ENCODE measurements around the gene KRT1.

The KRT1 gene

GRCh38 chr12:52659395-52659794 is 20.8 kb downstream of the KRT1 start:
- DNase-seq, result no peak

- DNase-seq, result no peak
These were observed 22.0 kb downstream of the KRT1 start for GRCh38 chr12:52658196-52658595.

GRCh38 chr12:52657250-52657902 is 22.8 kb downstream of the KRT1 start:
- DNase-seq, result no peak

DNA sequence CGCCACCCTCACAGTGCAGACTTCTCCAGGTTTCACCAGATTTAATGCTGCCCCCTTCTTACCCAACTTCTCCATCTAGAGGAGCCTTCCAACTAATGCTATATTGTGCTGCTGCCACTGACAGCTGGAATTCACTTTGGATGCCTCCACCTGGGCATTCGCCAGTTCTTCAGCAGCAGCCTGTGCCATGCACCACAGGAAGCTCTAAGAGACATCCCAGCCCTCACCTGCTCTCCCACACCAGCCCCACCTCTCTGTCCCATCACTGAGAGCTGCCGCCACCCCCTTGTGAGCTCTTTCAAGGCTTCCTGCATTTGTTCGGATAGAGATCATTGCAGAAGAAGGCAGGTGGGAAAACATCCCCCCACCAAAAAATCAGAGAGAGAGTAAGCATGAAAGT is 23.6 kb downstream of the KRT1 start:
- DNase-seq, result no peak

DNA sequence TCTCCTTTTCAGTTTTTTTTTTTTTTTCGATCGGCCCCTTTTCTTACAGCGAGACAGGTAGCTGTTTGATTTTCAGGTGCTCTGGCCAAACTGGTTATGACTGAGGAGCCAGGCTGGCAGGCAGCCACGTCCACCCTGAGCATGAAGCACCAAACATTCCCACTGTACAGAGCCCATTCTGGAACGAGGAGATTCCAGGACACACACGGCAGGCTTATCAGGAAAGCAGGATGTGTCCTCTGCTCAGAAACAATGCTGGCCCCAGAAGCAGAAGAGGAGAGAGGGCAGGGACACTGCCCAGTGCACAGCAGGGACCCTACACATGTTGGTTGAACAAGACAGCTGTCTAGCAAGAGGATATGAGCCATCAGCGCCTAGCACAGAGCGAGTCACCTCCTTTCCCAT is 24.5 kb downstream of the KRT1 start:
- no peak for DNase-seq

DNA sequence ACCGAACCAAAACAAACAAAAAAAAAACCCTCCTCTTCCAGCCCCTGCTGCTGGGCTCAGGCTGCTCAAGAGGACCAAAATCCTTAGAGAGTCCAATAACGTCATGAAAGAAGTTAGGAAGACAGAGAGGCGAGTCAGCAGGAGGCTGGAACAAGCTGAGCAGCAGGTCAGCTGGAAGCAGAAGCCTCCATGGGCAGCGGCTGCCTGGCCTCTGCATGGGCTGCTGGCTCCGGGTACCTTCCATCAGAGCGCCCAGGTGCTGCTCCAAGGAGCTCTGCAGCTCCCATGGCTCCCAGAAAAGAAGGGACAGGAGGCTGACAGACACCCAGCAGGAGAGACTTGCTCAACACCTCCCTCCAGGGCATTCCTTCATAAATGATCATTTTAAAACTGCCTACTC is 25.0 kb downstream of the KRT1 start:
- no peak for DNase-seq

DNA sequence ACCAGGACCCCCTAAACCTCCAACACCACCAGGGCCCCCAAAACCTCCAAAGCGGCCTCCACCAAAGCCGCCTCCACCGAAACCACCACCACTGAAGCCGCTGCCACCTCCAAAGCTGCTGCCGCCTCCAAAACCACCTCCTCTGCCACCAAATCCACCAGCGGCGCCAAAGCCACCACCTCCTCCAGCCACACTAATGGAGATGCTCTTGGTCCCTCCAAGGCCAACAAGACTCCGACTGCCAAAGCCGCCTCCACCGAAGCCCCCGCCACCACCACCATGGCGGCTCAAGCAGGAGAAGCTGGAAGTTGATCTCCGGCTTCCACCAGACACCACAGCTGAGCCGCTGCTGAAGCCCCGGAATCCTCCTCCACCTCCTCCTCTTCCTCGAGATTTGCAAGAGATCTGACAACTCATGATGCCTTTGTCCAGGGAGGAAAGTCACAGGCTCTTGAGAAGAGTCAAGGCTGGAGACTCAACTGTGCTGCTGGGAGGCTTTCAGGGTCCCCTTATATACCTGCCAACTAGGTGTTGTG is 28.4 kb downstream of the KRT1 start, which contains the start of gene KRT2:
TSS of gene KRT2 (minus strand) at position 486 of the 536 bp plus-strand sequence. CDS start at position 417, 69 bp downstream.
- no peak for DNase-seq

- DNase-seq, result no peak
These were observed 29.6 kb downstream of the KRT1 start for GRCh38 chr12:52650520-52651081.

GRCh38 chr12:52649066-52649465 is 31.1 kb downstream of the KRT1 start:
- DNase-seq, result no peak

DNA sequence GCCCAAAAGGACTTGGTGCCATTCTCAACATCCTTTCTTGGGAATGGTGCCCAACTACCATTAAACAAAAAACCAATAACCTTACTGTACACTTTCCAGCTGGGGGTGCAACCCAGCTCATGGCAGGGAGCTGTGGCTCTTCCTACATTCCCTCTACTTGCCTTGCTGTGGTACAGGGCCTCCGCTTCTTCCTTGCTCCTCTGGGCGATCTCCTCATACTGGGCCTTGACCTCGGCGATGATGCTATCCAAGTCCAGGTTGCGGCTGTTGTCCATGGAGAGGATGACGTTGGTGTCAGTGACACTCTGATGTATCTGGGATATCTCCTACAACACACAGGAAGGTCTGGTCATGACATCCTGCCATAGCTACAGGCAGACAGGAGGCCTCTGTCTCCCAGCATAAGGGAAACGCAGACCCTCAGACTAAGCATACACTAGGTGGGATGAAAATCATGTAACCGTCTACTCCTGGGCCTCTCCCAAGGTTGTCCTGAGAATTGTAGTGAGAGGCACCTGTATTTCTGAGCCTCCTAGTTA is 32.1 kb downstream of the KRT1 start:
- no peak for DNase-seq

GRCh38 chr12:52647601-52648000 is 32.6 kb downstream of the KRT1 start:
- DNase-seq, result no peak

GRCh38 chr12:52646613-52647012 is 33.6 kb downstream of the KRT1 start:
- DNase-seq, result no peak

GRCh38 chr12:52645982-52646381 is 34.2 kb downstream of the KRT1 start:
- no peak for DNase-seq

DNA sequence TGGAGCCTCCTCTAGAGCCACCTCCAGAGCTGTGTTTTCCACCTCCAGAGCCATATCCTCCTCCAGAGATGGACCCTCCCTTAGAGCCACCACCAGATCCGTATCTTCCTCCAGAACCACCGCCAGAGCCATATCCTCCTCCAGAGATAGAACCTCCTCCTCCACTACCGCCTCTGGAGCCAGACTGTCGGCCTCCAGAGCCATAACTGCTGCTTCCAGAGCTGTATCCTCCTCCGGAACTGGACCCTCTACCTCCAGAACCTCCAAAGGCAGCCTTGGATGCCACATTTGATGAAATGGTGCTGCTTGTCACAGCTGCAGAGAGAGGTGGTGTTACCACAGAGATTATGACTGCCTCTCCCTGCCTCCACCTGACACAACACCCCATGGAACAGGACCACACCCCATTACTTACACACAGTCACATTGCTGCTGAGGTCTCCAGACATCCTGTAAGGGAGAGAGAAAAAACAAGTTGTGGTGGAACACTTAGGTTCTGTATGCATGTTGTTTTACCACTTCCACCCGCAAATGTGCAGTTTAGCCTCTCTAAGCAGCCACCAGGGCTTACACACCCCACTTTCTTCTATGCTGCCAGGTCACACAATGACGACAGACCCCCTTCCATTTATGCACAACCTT is 35.0 kb downstream of the KRT1 start:
- no peak for DNase-seq

- no peak for DNase-seq
These were observed 36.2 kb downstream of the KRT1 start for GRCh38 chr12:52644078-52644415.

- DNase-seq, result no peak
These were observed 36.8 kb downstream of the KRT1 start for GRCh38 chr12:52643233-52644077.

DNA sequence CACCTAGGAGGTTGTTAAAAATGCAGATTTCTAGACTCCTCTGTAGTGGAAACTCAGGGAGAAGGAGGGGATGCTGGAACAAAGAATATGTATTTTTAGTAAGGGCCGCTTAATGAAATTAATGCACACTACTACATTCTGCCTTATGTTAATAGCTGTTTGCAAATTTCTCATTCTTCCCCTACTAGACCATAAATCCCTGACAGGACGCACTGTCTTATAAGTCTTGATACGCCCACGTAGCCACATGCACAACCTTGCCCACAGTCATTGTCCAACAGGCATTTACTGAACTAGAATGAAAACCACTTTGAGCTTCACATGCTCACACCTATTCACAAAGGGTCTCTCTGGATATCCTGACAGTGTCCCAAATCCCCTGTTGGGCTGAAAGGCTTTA is 38.7 kb downstream of the KRT1 start:
- no peak for DNase-seq

DNA sequence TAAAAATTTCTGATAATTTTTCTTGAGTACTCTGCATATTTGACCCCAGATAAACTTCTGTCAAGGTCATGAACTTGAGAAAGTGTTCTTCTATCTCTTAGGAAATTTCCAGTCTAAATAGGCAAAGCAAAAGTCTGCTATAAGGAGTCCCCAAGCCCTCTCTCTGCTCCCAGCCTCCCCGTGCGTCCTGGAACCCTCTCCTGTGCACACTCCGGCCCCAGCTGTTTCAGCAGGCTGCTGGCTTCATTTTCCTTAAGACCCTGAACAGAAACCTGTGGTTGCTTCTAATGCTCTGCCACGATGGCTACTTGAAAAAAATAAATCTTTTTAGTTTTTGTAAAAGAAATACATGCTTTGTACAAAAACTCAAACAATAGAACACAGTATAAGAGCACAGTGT is 42.9 kb downstream of the KRT1 start:
- no peak for DNase-seq

- DNase-seq, result no peak
These were observed 43.5 kb downstream of the KRT1 start for GRCh38 chr12:52636592-52637258.

GRCh38 chr12:52636189-52636588 is 44.0 kb downstream of the KRT1 start:
- DNase-seq, result no peak

DNA sequence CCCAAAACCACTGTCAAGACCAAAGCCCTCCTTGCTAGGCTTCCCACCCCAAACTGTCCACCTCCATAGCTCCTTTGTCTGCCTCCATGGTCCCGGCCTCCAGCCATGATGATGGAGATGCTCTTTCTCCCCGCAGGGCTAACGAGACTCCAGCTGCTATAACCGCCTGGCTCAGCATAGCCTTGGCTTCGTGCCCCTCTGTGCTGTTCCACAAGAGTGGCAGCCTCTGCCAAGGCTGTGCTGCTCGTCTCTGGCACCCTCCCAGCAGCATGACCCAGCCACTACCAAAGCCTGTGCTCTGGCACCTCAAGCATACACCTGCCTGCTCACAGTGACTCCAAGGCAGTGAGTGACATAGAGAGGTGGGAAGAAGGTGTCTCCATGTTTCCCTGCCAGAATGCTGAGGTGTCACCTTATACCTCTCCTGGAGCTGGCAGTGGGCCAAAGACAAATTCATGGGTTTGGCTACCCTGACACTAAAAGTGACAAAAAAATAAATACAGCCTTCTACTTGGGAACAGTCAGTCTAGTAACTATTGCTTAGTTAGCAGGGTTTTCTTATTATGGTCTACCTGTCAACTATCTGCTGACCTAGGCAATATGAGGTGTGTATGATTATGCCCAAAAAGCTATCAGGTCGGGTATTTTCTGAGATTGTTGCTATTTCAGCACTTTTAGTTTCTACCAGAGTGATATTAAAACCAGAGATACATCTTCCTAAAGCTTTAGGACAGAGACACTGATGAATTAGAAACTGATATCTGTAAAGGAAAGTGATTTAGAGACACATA is 45.7 kb downstream of the KRT1 start:
- no peak for DNase-seq

GRCh38 chr12:52633383-52633782 is 46.8 kb downstream of the KRT1 start:
- DNase-seq, result no peak

All from NCI-H748 treated with DMSO at 0.1 percent for 48 hours (cell line).